ENCODE results near the gene FBLN7.

- no peak for TF ChIP-seq CTCF (IDR thresholded peaks at IDR 0.05; ENCODE audit: low read depth, low read length, missing input control)
- no peak for TF ChIP-seq ZBTB33 (IDR thresholded peaks at IDR 0.05)
- TF ChIP-seq RXRA (IDR thresholded peaks at IDR 0.05) = no peak
- no peak for TF ChIP-seq RAD21 (IDR thresholded peaks at IDR 0.05)
- no peak for TF ChIP-seq REST (IDR thresholded peaks at IDR 0.05)
- TF ChIP-seq TAF1 (conservative IDR thresholded peaks at IDR 0.05) = no peak
- TF ChIP-seq MAX (IDR thresholded peaks at IDR 0.05) = no peak
These were observed 20.0 kb upstream of the FBLN7 start for GRCh38 chr2:112118148-112118547.
